DND-41 (cell line): ENCODE data around the gene MAGI1.

Experiments used
- EZH2 ChIP-seq: IDR thresholded peaks from 3 replicates; pipeline ENCODE4 v1.6.1; 2012; ENCODE audit warnings: borderline replicate concordance, low read depth, mild to moderate bottlenecking, moderate library complexity, low read length, inconsistent platforms; ENCODE audit not compliant: severe bottlenecking
- TF ChIP-seq, protein P1 (sequence below): IDR thresholded peaks from 2 replicates; pipeline ENCODE4 v1.5.1; 2012; ENCODE audit warnings: borderline replicate concordance, low read length, moderate library complexity, mild to moderate bottlenecking; ENCODE audit not compliant: poor library complexity, severe bottlenecking; ENCODE audit errors: extremely low read depth

- TF ChIP-seq, protein P1, sequence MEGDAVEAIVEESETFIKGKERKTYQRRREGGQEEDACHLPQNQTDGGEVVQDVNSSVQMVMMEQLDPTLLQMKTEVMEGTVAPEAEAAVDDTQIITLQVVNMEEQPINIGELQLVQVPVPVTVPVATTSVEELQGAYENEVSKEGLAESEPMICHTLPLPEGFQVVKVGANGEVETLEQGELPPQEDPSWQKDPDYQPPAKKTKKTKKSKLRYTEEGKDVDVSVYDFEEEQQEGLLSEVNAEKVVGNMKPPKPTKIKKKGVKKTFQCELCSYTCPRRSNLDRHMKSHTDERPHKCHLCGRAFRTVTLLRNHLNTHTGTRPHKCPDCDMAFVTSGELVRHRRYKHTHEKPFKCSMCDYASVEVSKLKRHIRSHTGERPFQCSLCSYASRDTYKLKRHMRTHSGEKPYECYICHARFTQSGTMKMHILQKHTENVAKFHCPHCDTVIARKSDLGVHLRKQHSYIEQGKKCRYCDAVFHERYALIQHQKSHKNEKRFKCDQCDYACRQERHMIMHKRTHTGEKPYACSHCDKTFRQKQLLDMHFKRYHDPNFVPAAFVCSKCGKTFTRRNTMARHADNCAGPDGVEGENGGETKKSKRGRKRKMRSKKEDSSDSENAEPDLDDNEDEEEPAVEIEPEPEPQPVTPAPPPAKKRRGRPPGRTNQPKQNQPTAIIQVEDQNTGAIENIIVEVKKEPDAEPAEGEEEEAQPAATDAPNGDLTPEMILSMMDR: no peak
- no peak for TF ChIP-seq EZH2
These were observed 2.8 kb downstream of the MAGI1 start for GRCh38 chr3:66035763-66036477.
